AG04450 (cell line): ENCODE results near the gene NEURL1B. TPM values are rescaled to one million over a fixed set of nuclear protein-coding genes. Genes with fewer than 3 reads are reported as not detected.
"Not testable (repeated sequence)": the region's sequence is repeated elsewhere in the genome, so short reads cannot be mapped to it uniquely, and the experiment has no call there.

ENCODE experiments used
- CTCF ChIA-PET: fragments of 300-600, 350-600 bp; formaldehyde crosslinking; extraction: SDS; loops from one replicate; lab custom pipeline; 2022; ENCODE audit warnings: antibody characterized with exemption, inconsistent platforms; lab: Charles Lee
- POLR2A ChIA-PET: fragments of 350-600 bp; formaldehyde crosslinking; extraction: SDS; loops from one replicate; lab custom pipeline; 2021; ENCODE audit warnings: antibody characterized with exemption, inconsistent platforms; lab: Yijun Ruan, JAX
- DNase-seq: peaks from one replicate; pipeline ENCODE4 v3.0.0-alpha.2; 2011; ENCODE audit warnings: low read depth, low spot score
- H3K27ac ChIP-seq: one replicate; pipeline ENCODE4 v1.5.1; 2012; ENCODE audit warnings: low read depth, low read length, control low read depth
- H3K27me3 ChIP-seq: one replicate; pipeline ENCODE4 v1.6.0; 2012; ENCODE audit warnings: low read length; ENCODE audit not compliant: control insufficient read depth, insufficient read depth
- H3K4me3 ChIP-seq: 2 replicates; pipeline ENCODE4 v1.5.1; 2011; ENCODE audit warnings: mild to moderate bottlenecking, low read depth, low read length, control low read depth
- H3K9me3 ChIP-seq: 2 replicates; pipeline ENCODE4 v1.5.1; 2012; ENCODE audit warnings: low read length; ENCODE audit not compliant: control insufficient read depth, insufficient read depth
- CTCF ChIP-seq: IDR thresholded peaks from 2 replicates; pipeline ENCODE4 v1.5.1; 2011; ENCODE audit warnings: low read depth, low read length, control low read depth, inconsistent platforms
- polyA plus RNA-seq: library from polyadenylated mRNA; depleted of rRNA; stranded (reverse); fragments of >200 nt; gene quantifications from 2 replicates; pipeline ENCODE4 v1.2.3, GENCODE V29; 2011

NEURL1B gene
- polyA plus RNA-seq, 1 experiment = 1.8 TPM

GRCh38 chr5:172672681-172673080 is 31.6 kb downstream of the NEURL1B start:
- ChIA-PET POLR2A (no interaction called here), CTCF (interaction anchor here (1.1 to 1.4 kb wide), 3 partner anchors 8 to 193 kb away, joined by 3 to 6 read pairs (median 3); no protein-coding TSS in a partner anchor)
- H3K9me3 ChIP-seq = no peaks in the 10 kb centered on the region
- no peaks in the 10 kb centered on the region for H3K27me3 ChIP-seq
- no peak overlapping the region for H3K4me3 ChIP-seq
- DNase-seq = no peak
- no peak for TF ChIP-seq CTCF
- no peak overlapping the region for H3K27ac ChIP-seq

GRCh38 chr5:172674155-172674554 is 33.1 kb downstream of the NEURL1B start:
- no peak for DNase-seq
- no peaks in the 10 kb centered on the region for H3K9me3 ChIP-seq
- H3K27ac ChIP-seq = no peak overlapping the region
- no peak overlapping the region for H3K4me3 ChIP-seq
- no peak for TF ChIP-seq CTCF
- POLR2A ChIA-PET = no interaction called here
- H3K27me3 ChIP-seq = no peaks in the 10 kb centered on the region
- CTCF ChIA-PET = no interaction called here

- Histone ChIP-seq H3K4me3 (no peak overlapping the region), H3K27ac (no peak overlapping the region), H3K27me3 (no peaks in the 10 kb centered on the region), H3K9me3 (no peaks in the 10 kb centered on the region)
- POLR2A ChIA-PET = no interaction called here
- CTCF ChIA-PET = no interaction called here
- no peak for TF ChIP-seq CTCF
- no peak for DNase-seq
Observed at GRCh38 chr5:172676914-172677475, 35.9 kb downstream of the NEURL1B start.

GRCh38 chr5:172678362-172678874 is 37.4 kb downstream of the NEURL1B start:
- H3K4me3 ChIP-seq, POLR2A ChIA-PET, H3K27me3 ChIP-seq, H3K27ac ChIP-seq, DNase-seq, CTCF ChIA-PET, H3K9me3 ChIP-seq: not testable (repeated sequence)

- Histone ChIP-seq H3K27ac (no peak overlapping the region), H3K4me3 (no peak overlapping the region), H3K9me3 (no peaks in the 10 kb centered on the region; the same call in 1 of the 2 replicates), H3K27me3 (no peaks in the 10 kb centered on the region)
- ChIA-PET CTCF (interaction anchor here (0.8 kb wide), 1 partner anchor 18 kb away, joined by 3 read pairs; no protein-coding TSS in a partner anchor), POLR2A (no interaction called here)
- no peak for DNase-seq
- no peak for TF ChIP-seq CTCF
Observed at GRCh38 chr5:172678902-172679301, 37.8 kb downstream of the NEURL1B start.
